ENCODE measurements around the gene CADPS2.

- TF ChIP-seq POLR2AphosphoS5 (IDR thresholded peaks at IDR 0.05; ENCODE audit: low read length) = no peak
- TF ChIP-seq BMI1 (IDR thresholded peaks at IDR 0.05; ENCODE audit: borderline replicate concordance) = no peak
These were observed 201.8 kb downstream of the CADPS2 start for GRCh38 chr7:122684504-122684903.
